Neural progenitor cell (in vitro differentiated cells): ENCODE results near the gene METTL6. TPM values are rescaled to one million over a fixed set of nuclear protein-coding genes. Genes with fewer than 3 reads are reported as not detected.
"Not testable (repeated sequence)": the region's sequence is repeated elsewhere in the genome, so short reads cannot be mapped to it uniquely, and the experiment has no call there.

Experiments used
- DNase-seq: peaks from one replicate; pipeline ENCODE4 v3.0.0-alpha.2; 2016; ENCODE audit warnings: low spot score
- H2AFZ ChIP-seq: fragments of 200-600 bp; sonication (generic); replicated peaks from 2 replicates; pipeline ENCODE4 v1.6.1; 2016; ENCODE audit warnings: antibody characterized with exemption
- H3F3A ChIP-seq: fragments of 200-600 bp; sonication (generic); 2 replicates; pipeline ENCODE4 v1.6.1; 2016; ENCODE audit warnings: antibody characterized with exemption, low read depth
- H3K27ac ChIP-seq: fragments of 200-600 bp; sonication (generic); 2 replicates; pipeline ENCODE4 v1.5.1; 2016; ENCODE audit warnings: mild to moderate bottlenecking
- H3K27me3 ChIP-seq: fragments of 200-600 bp; sonication (generic); 2 replicates; pipeline ENCODE4 v1.6.1; 2016; ENCODE audit warnings: mild to moderate bottlenecking, moderate library complexity
- H3K36me3 ChIP-seq: fragments of 200-600 bp; sonication (generic); 2 replicates; pipeline ENCODE4 v1.5.1; 2016
- H3K4me1 ChIP-seq: fragments of 200-600 bp; sonication (generic); 2 replicates; pipeline ENCODE4 v1.6.1; 2016; ENCODE audit warnings: mixed run types
- H3K4me2 ChIP-seq: fragments of 200-600 bp; sonication (generic); 2 replicates; pipeline ENCODE4 v1.6.1; 2016
- H3K4me3 ChIP-seq: fragments of 200-600 bp; sonication (generic); 2 replicates; pipeline ENCODE4 v1.5.1; 2016
- H3K79me2 ChIP-seq: fragments of 200-600 bp; sonication (generic); 2 replicates; pipeline ENCODE4 v1.6.1; 2016; ENCODE audit warnings: low read depth
- H3K9ac ChIP-seq: fragments of 200-600 bp; sonication (generic); 2 replicates; pipeline ENCODE4 v1.6.1; 2016
- H3K9me3 ChIP-seq: fragments of 200-600 bp; sonication (generic); 2 replicates; pipeline ENCODE4 v1.5.1; 2016; ENCODE audit warnings: low read depth
- H4K20me1 ChIP-seq: fragments of 200-600 bp; sonication (generic); 2 replicates; pipeline ENCODE4 v1.6.1; 2016; ENCODE audit warnings: low read depth
- H3K27ac Mint-ChIP-seq: 3 replicates; pipeline ENCODE4 v1.8.0; 2021; ENCODE audit warnings: mixed read lengths
- H3K27me3 Mint-ChIP-seq: 2 replicates; pipeline ENCODE4 v1.8.0; 2022; ENCODE audit warnings: low read depth, mild to moderate bottlenecking, inconsistent platforms, moderate library complexity, mixed read lengths; ENCODE audit not compliant: insufficient read depth
- H3K36me3 Mint-ChIP-seq: 3 replicates; pipeline ENCODE4 v1.8.0; 2021; ENCODE audit warnings: mixed read lengths
- H3K4me1 Mint-ChIP-seq: 3 replicates; pipeline ENCODE4 v1.8.0; 2021; ENCODE audit warnings: mixed read lengths
- H3K4me3 Mint-ChIP-seq: 3 replicates; pipeline ENCODE4 v1.8.0; 2021; ENCODE audit warnings: mild to moderate bottlenecking, moderate library complexity, mixed read lengths
- H3K9me3 Mint-ChIP-seq: 3 replicates; pipeline ENCODE4 v1.8.0; 2020; ENCODE audit warnings: mixed read lengths
- CTCF ChIP-seq: fragments of 200-600 bp; sonication (generic); IDR thresholded peaks from 2 replicates; pipeline ENCODE4 v1.5.1; 2017; ENCODE audit warnings: antibody characterized with exemption, mild to moderate bottlenecking
- EZH2 ChIP-seq: fragments of 200-600 bp; sonication (generic); IDR thresholded peaks from 2 replicates; pipeline ENCODE4 v1.6.1; 2017; ENCODE audit warnings: antibody characterized with exemption, mild to moderate bottlenecking, moderate library complexity
- EZH2phosphoT487 ChIP-seq: fragments of 200-600 bp; sonication (generic); IDR thresholded peaks from 2 replicates; pipeline ENCODE4 v1.6.1; 2017; ENCODE audit warnings: antibody characterized with exemption
- total RNA-seq: library from RNA; depleted of rRNA; stranded (reverse); fragments of >200 nt; gene quantifications from 2 replicates; pipeline ENCODE4 v1.2.3, GENCODE V29; 2015; ENCODE audit warnings: low replicate concordance

METTL6 gene
- total RNA-seq, 1 donor from 2014 or later: 34.9 TPM

- Histone ChIP-seq H3K4me1 (no peaks in the 10 kb centered on the region), H3K27ac (no peak overlapping the region), H3K27me3 (no peaks in the 10 kb centered on the region), H3F3A (no peaks in the 10 kb centered on the region), H3K9ac (no peak overlapping the region), H3K9me3 (no peaks in the 10 kb centered on the region), H3K4me3 (no peak overlapping the region), H2AFZ (no peak overlapping the region), H3K36me3 (no peaks in the 10 kb centered on the region), H3K4me2 (no peak overlapping the region), H4K20me1 (no peaks in the 10 kb centered on the region), H3K79me2 (no peaks in the 10 kb centered on the region)
- Mint-ChIP-seq H3K4me3 (no peak overlapping the region), H3K27ac (no peak overlapping the region), H3K36me3 (peaks cover 4% of the 10 kb centered on the region), H3K9me3 (peaks cover 14% of the 10 kb centered on the region), H3K4me1 (no peaks in the 10 kb centered on the region), H3K27me3 (peaks cover 2% of the 10 kb centered on the region)
- TF ChIP-seq EZH2phosphoT487 (no peak), EZH2 (no peak), CTCF (no peak)
- no peak for DNase-seq
Observed at GRCh38 chr3:15391007-15391406, 36.3 kb downstream of the METTL6 start.

- Mint-ChIP-seq H3K36me3 (peaks cover 3% of the 10 kb centered on the region), H3K4me3 (no peak overlapping the region), H3K27ac (no peak overlapping the region), H3K27me3 (peaks cover 2% of the 10 kb centered on the region), H3K4me1 (no peaks in the 10 kb centered on the region), H3K9me3 (peaks cover 14% of the 10 kb centered on the region)
- Histone ChIP-seq H3K4me1 (no peaks in the 10 kb centered on the region), H3K4me2 (no peak overlapping the region), H3K79me2 (no peaks in the 10 kb centered on the region), H3K9me3 (no peaks in the 10 kb centered on the region), H3K9ac (no peak overlapping the region), H3K27me3 (no peaks in the 10 kb centered on the region), H3K36me3 (no peaks in the 10 kb centered on the region), H4K20me1 (no peaks in the 10 kb centered on the region), H3K4me3 (no peak overlapping the region), H3K27ac (no peak overlapping the region), H2AFZ (no peak overlapping the region), H3F3A (no peaks in the 10 kb centered on the region)
- no peak for TF ChIP-seq CTCF
- TF ChIP-seq EZH2: no peak
- no peak for TF ChIP-seq EZH2phosphoT487
- no peak for DNase-seq
Observed at GRCh38 chr3:15390460-15390859, 36.9 kb downstream of the METTL6 start.

GRCh38 chr3:15388335-15388734, 39.0 kb downstream of the METTL6 start:
- not testable (repeated sequence) for H3K4me1 Mint-ChIP-seq, H3K36me3 Mint-ChIP-seq, H3K9me3 ChIP-seq, H3K9ac ChIP-seq, H3K79me2 ChIP-seq, DNase-seq, H3K27ac ChIP-seq, H3K4me1 ChIP-seq, H3K4me3 ChIP-seq, H2AFZ ChIP-seq, H3K27ac Mint-ChIP-seq, H3K4me3 Mint-ChIP-seq, H4K20me1 ChIP-seq, H3K27me3 ChIP-seq, H3K4me2 ChIP-seq, H3F3A ChIP-seq, H3K27me3 Mint-ChIP-seq, H3K36me3 ChIP-seq
- H3K9me3 Mint-ChIP-seq: peaks cover 14% of the 10 kb centered on the region

GRCh38 chr3:15387735-15388134, 39.6 kb downstream of the METTL6 start:
- Histone ChIP-seq H3K4me3 (no peak overlapping the region), H3K9ac (no peak overlapping the region), H3K4me2 (no peak overlapping the region), H3K27ac (no peak overlapping the region), H3K9me3 (no peaks in the 10 kb centered on the region), H3K79me2 (no peaks in the 10 kb centered on the region), H2AFZ (no peak overlapping the region), H3K36me3 (no peaks in the 10 kb centered on the region), H3F3A (no peaks in the 10 kb centered on the region), H4K20me1 (no peaks in the 10 kb centered on the region), H3K27me3 (no peaks in the 10 kb centered on the region), H3K4me1 (no peaks in the 10 kb centered on the region)
- peaks cover 11% of the 10 kb centered on the region for H3K9me3 Mint-ChIP-seq
- no peak for DNase-seq
- no peaks in the 10 kb centered on the region for H3K36me3 Mint-ChIP-seq
- H3K4me1 Mint-ChIP-seq: no peaks in the 10 kb centered on the region
- peaks cover 2% of the 10 kb centered on the region for H3K27me3 Mint-ChIP-seq
- H3K4me3 Mint-ChIP-seq: no peak overlapping the region
- TF ChIP-seq EZH2 (no peak), CTCF (no peak), EZH2phosphoT487 (no peak)
- H3K27ac Mint-ChIP-seq: no peak overlapping the region
